ENCODE data around the gene ACVR2A. TPM values are rescaled to one million over a fixed set of nuclear protein-coding genes. Genes with fewer than 3 reads are reported as not detected.

The ACVR2A gene
- total RNA-seq, 1 experiment from 2014 or later = 12.5 TPM

GRCh38 chr2:147865560-147865959 is 20.7 kb downstream of the ACVR2A start:
- Mint-ChIP-seq H3K27ac (ENCODE audit: unreplicated experiment) (no peak overlapping the region), H3K27me3 (ENCODE audit: unreplicated experiment) (no peaks in the 10 kb centered on the region), H3K36me3 (ENCODE audit: insufficient read depth, unreplicated experiment) (no peaks in the 10 kb centered on the region), H3K4me3 (ENCODE audit: low read depth, unreplicated experiment) (no peak overlapping the region), H3K9me3 (ENCODE audit: low read depth, unreplicated experiment) (no peaks in the 10 kb centered on the region), H3K4me1 (ENCODE audit: low read depth, unreplicated experiment) (no peaks in the 10 kb centered on the region)
- no peak for TF ChIP-seq CTCF (IDR thresholded peaks at IDR 0.05; ENCODE audit: unreplicated experiment)
- intact Hi-C loops (cut with micrococcal nuclease; ENCODE audit: unreplicated experiment) = no loop called here
- CTCF ChIA-PET = no interaction called here
- DNase-seq = no peak
- BruUV-seq (replicated peaks) = no TSS peak

GRCh38 chr2:147867050-147867449 is 22.2 kb downstream of the ACVR2A start:
- no peaks in the 10 kb centered on the region for H3K4me1 Mint-ChIP-seq (ENCODE audit: low read depth, unreplicated experiment)
- BruUV-seq (replicated peaks) = no TSS peak
- CTCF ChIA-PET = no interaction called here

GRCh38 chr2:147869934-147870333 is 25.1 kb downstream of the ACVR2A start:
- DNase-seq = no peak
- H3K4me3 Mint-ChIP-seq (ENCODE audit: low read depth, unreplicated experiment) = no peak overlapping the region
- H3K27ac Mint-ChIP-seq (ENCODE audit: unreplicated experiment) = no peak overlapping the region
- peaks cover 11% of the 10 kb centered on the region for H3K4me1 Mint-ChIP-seq (ENCODE audit: low read depth, unreplicated experiment)
- H3K27me3 Mint-ChIP-seq (ENCODE audit: unreplicated experiment) = no peaks in the 10 kb centered on the region
- no peak for TF ChIP-seq CTCF (IDR thresholded peaks at IDR 0.05; ENCODE audit: unreplicated experiment)
- CTCF ChIA-PET = no interaction called here
- no peaks in the 10 kb centered on the region for H3K36me3 Mint-ChIP-seq (ENCODE audit: insufficient read depth, unreplicated experiment)
- intact Hi-C loops (cut with micrococcal nuclease; ENCODE audit: unreplicated experiment) = no loop called here
- BruUV-seq (replicated peaks) = no TSS peak
- no peaks in the 10 kb centered on the region for H3K9me3 Mint-ChIP-seq (ENCODE audit: low read depth, unreplicated experiment)

More at GRCh38 chr2:147867050-147867449, 22.2 kb downstream of the ACVR2A start:
- intact Hi-C loops (cut with micrococcal nuclease; ENCODE audit: unreplicated experiment) = no loop called here
- TF ChIP-seq CTCF (IDR thresholded peaks at IDR 0.05; ENCODE audit: unreplicated experiment) = no peak
- no peaks in the 10 kb centered on the region for H3K36me3 Mint-ChIP-seq (ENCODE audit: insufficient read depth, unreplicated experiment)
- H3K4me3 Mint-ChIP-seq (ENCODE audit: low read depth, unreplicated experiment) = no peak overlapping the region
- no peak overlapping the region for H3K27ac Mint-ChIP-seq (ENCODE audit: unreplicated experiment)
- no peak for DNase-seq
- H3K9me3 Mint-ChIP-seq (ENCODE audit: low read depth, unreplicated experiment) = no peaks in the 10 kb centered on the region
- no peaks in the 10 kb centered on the region for H3K27me3 Mint-ChIP-seq (ENCODE audit: unreplicated experiment)

- CTCF ChIA-PET = no interaction called here
- no peak for DNase-seq
- H3K36me3 Mint-ChIP-seq (ENCODE audit: insufficient read depth, unreplicated experiment) = no peaks in the 10 kb centered on the region
- intact Hi-C loops (cut with micrococcal nuclease; ENCODE audit: unreplicated experiment) = no loop called here
- H3K4me3 Mint-ChIP-seq (ENCODE audit: low read depth, unreplicated experiment) = no peak overlapping the region
- no peak overlapping the region for H3K27ac Mint-ChIP-seq (ENCODE audit: unreplicated experiment)
- BruUV-seq (replicated peaks) = no TSS peak
- TF ChIP-seq CTCF (IDR thresholded peaks at IDR 0.05; ENCODE audit: unreplicated experiment) = no peak
- H3K4me1 Mint-ChIP-seq (ENCODE audit: low read depth, unreplicated experiment) = peaks cover 11% of the 10 kb centered on the region
- H3K9me3 Mint-ChIP-seq (ENCODE audit: low read depth, unreplicated experiment) = no peaks in the 10 kb centered on the region
- H3K27me3 Mint-ChIP-seq (ENCODE audit: unreplicated experiment) = no peaks in the 10 kb centered on the region
Observed at GRCh38 chr2:147872967-147873366, 28.1 kb downstream of the ACVR2A start.
